ENCODE measurements around the gene VPS29. TPM values are rescaled to one million over a fixed set of nuclear protein-coding genes. Genes with fewer than 3 reads are reported as not detected.

Gene VPS29
- total and polyA plus RNA-seq, 2 of the 4 experiments (the other 2 are of a cell fraction): 122 to 150 TPM

DNA sequence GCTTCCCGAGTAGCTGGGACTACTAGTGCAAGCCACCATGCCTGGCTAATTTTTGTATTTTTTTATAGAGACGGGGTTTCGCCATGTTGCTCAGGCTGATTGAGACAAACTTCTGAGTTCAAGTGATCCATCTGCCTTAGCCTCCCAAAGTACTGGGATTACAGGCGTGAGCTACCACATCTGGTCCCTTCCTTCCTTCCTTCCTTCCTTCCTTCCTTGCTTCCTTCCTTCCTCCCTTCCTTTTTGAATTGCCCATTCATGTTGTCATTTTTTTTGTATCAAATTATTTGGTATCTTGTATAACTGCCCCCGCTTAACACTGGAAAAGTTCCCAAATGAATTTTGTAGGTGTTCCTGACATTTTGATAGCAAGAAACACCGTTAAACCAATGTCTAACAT is 11.9 kb upstream of the VPS29 start:
- dilution Hi-C loops (cut with HindIII; ENCODE audit: low sequenced_read_pairs, unreplicated experiment) (no loop called here), in situ Hi-C loops (cut with MboI; ENCODE audit: low sequenced_read_pairs) (loop anchor here (5.0 kb wide), 1 partner anchor 83 kb away; no protein-coding TSS in a partner anchor), intact Hi-C loops (cut with micrococcal nuclease) (no loop called here)
- H3K18ac ChIP-seq (ENCODE audit: low read depth, low read length): no peak overlapping the region
- H3K9ac ChIP-seq (ENCODE audit: low read depth, low read length): no peak overlapping the region
- H2AK9ac ChIP-seq (replicated peaks; ENCODE audit: low read depth, low read length, poor library complexity): no peak overlapping the region
- DNase-seq: no peak
- H2BK20ac ChIP-seq (ENCODE audit: low read depth, low read length): no peak overlapping the region
- H3K79me1 ChIP-seq (ENCODE audit: low read depth in 1 of 2, low read length in 2 of 2): no peaks in the 10 kb centered on the region
- POLR2A ChIA-PET (ENCODE audit: unreplicated experiment): no interaction called here
- CTCF ChIA-PET: interaction anchor here (1.0 to 1.8 kb wide), 2 partner anchors 45 to 88 kb away, joined by 6 to 10 read pairs; partner anchors contain the start of gene FAM216A
- H4K20me1 ChIP-seq (ENCODE audit: insufficient read depth, low read length): no peaks in the 10 kb centered on the region
- H3K36me3 ChIP-seq (ENCODE audit: control insufficient read depth, insufficient read depth, low read length): no peaks in the 10 kb centered on the region
- H3K56ac ChIP-seq (ENCODE audit: extremely low read depth, insufficient read depth, low read length): no peak overlapping the region
- H3K27me3 ChIP-seq (ENCODE audit: control insufficient read depth, insufficient read depth, low read length): no peaks in the 10 kb centered on the region
- no peak overlapping the region for H2BK15ac ChIP-seq (ENCODE audit: low read depth, low read length)
- no peaks in the 10 kb centered on the region for H3K9me3 ChIP-seq (ENCODE audit: control insufficient read depth, insufficient read depth, low read length)
- ATAC-seq (ENCODE audit: low read depth): no peak
- H2BK120ac ChIP-seq (ENCODE audit: low read depth, low read length): no peak overlapping the region
- no peak overlapping the region for H2BK5ac ChIP-seq (ENCODE audit: low read depth, low read length, poor library complexity, severe bottlenecking)
- no peak overlapping the region for H4K8ac ChIP-seq (ENCODE audit: low read depth in 2 of 2, low read length in 2 of 2)
- H3K14ac ChIP-seq (replicated peaks; ENCODE audit: low read depth, low read length): no peak overlapping the region
- H3K4ac ChIP-seq (ENCODE audit: low read depth, low read length): no peak overlapping the region
- no peak overlapping the region for H2AFZ ChIP-seq (replicated peaks; ENCODE audit: low read length, poor library complexity)
- H3K4me3 ChIP-seq (ENCODE audit: insufficient read depth, low read depth, low read length): no peak overlapping the region
- no peak overlapping the region for H3K23ac ChIP-seq (ENCODE audit: low read depth, low read length)
- H3K4me2 ChIP-seq (ENCODE audit: low read depth, low read length): no peak overlapping the region
- no peak overlapping the region; the same call in 1 of the 2 replicates for H2AK5ac ChIP-seq (ENCODE audit: low read depth, low read length)
- TF ChIP-seq FOS (IDR thresholded peaks at IDR 0.05; ENCODE audit: low read depth, low read length): no peak
- TF ChIP-seq, protein P1, sequence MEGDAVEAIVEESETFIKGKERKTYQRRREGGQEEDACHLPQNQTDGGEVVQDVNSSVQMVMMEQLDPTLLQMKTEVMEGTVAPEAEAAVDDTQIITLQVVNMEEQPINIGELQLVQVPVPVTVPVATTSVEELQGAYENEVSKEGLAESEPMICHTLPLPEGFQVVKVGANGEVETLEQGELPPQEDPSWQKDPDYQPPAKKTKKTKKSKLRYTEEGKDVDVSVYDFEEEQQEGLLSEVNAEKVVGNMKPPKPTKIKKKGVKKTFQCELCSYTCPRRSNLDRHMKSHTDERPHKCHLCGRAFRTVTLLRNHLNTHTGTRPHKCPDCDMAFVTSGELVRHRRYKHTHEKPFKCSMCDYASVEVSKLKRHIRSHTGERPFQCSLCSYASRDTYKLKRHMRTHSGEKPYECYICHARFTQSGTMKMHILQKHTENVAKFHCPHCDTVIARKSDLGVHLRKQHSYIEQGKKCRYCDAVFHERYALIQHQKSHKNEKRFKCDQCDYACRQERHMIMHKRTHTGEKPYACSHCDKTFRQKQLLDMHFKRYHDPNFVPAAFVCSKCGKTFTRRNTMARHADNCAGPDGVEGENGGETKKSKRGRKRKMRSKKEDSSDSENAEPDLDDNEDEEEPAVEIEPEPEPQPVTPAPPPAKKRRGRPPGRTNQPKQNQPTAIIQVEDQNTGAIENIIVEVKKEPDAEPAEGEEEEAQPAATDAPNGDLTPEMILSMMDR (conservative IDR thresholded peaks at IDR 0.05; ENCODE audit: low read depth, low read length): no peak
- TF ChIP-seq POLR2A (IDR thresholded peaks at IDR 0.05; ENCODE audit: low read depth, low read length): no peak
- TF ChIP-seq BHLHE40 (IDR thresholded peaks at IDR 0.05; ENCODE audit: low read depth, low read length): no peak
- no peak for TF ChIP-seq MAZ (IDR thresholded peaks at IDR 0.05; ENCODE audit: borderline replicate concordance, low read depth, low read length)
- TF ChIP-seq MXI1 (IDR thresholded peaks at IDR 0.05; ENCODE audit: borderline replicate concordance, low read depth, low read length): no peak
- no peak for TF ChIP-seq CHD1 (IDR thresholded peaks at IDR 0.05; ENCODE audit: low read depth, low read length)
- TF ChIP-seq RCOR1 (IDR thresholded peaks at IDR 0.05; ENCODE audit: insufficient replicate concordance, low read length): no peak
- TF ChIP-seq RFX5 (IDR thresholded peaks at IDR 0.05; ENCODE audit: low read depth, low read length): no peak
- TF ChIP-seq MAFK (IDR thresholded peaks at IDR 0.05; ENCODE audit: low read depth, low read length): no peak
- no peak for TF ChIP-seq CEBPB (IDR thresholded peaks at IDR 0.05; ENCODE audit: low read depth, low read length)
- no peak for TF ChIP-seq RAD21 (IDR thresholded peaks at IDR 0.05; ENCODE audit: low read length)
- TF ChIP-seq, protein P2, sequence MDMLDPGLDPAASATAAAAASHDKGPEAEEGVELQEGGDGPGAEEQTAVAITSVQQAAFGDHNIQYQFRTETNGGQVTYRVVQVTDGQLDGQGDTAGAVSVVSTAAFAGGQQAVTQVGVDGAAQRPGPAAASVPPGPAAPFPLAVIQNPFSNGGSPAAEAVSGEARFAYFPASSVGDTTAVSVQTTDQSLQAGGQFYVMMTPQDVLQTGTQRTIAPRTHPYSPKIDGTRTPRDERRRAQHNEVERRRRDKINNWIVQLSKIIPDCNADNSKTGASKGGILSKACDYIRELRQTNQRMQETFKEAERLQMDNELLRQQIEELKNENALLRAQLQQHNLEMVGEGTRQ (IDR thresholded peaks at IDR 0.05; ENCODE audit: low read depth, low read length): no peak
- TF ChIP-seq SMC3 (IDR thresholded peaks at IDR 0.05; ENCODE audit: low read depth, low read length): no peak
- TF ChIP-seq, protein P3, sequence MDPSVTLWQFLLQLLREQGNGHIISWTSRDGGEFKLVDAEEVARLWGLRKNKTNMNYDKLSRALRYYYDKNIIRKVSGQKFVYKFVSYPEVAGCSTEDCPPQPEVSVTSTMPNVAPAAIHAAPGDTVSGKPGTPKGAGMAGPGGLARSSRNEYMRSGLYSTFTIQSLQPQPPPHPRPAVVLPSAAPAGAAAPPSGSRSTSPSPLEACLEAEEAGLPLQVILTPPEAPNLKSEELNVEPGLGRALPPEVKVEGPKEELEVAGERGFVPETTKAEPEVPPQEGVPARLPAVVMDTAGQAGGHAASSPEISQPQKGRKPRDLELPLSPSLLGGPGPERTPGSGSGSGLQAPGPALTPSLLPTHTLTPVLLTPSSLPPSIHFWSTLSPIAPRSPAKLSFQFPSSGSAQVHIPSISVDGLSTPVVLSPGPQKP (IDR thresholded peaks at IDR 0.05; ENCODE audit: borderline replicate concordance, low read depth, low read length): no peak
- no peak overlapping the region for H4K5ac ChIP-seq (ENCODE audit: low read depth, low read length)
- H3K27ac ChIP-seq (ENCODE audit: insufficient read depth, low read length): no peak overlapping the region
- H3K4me1 ChIP-seq (ENCODE audit: control insufficient read depth, insufficient read depth, low read length): no peaks in the 10 kb centered on the region
- no TSS peak for BruUV-seq (replicated peaks)
- H4K91ac ChIP-seq (ENCODE audit: insufficient read depth, low read depth, low read length): no peak overlapping the region
- no peaks in the 10 kb centered on the region for H3K9me1 ChIP-seq (ENCODE audit: insufficient read depth, low read length)
- 100% methylated on average over 2 of the region's 6 CpGs; no CpG with 5 or more reads in 1 of the 2 experiments for WGBS, 2 experiments (ENCODE audit: extremely low coverage in 2 of 2, insufficient read length in 1 of 2)

Data from IMR-90 (cell line).